IMR-90 (cell line): Measurements from ENCODE around the gene PANK4. TPM values are rescaled to one million over a fixed set of nuclear protein-coding genes. Genes with fewer than 3 reads are reported as not detected.

Experiments used
- ATAC-seq: fragments of 200-7000 bp; cut with Tn5 transposase; 2 replicates; pipeline ENCODE4 v1.9.1; 2020; ENCODE audit warnings: low read depth, mild to moderate bottlenecking, moderate library complexity
- BruUV-seq: library from RNA; stranded (reverse); fragments of 400-500 nt; replicated peaks from 2 replicates; lab custom pipeline; 2021; lab: Mats Ljungman, UMichigan
- CTCF ChIA-PET: fragments of 300-600 bp; formaldehyde crosslinking; extraction: SDS; loops from one replicate; lab custom pipeline; 2021; ENCODE audit warnings: antibody characterized with exemption; lab: Yijun Ruan, JAX
- POLR2A ChIA-PET: fragments of 300-600 bp; sonication (Branson Sonifier 250); formaldehyde crosslinking; loops from one replicate; lab custom pipeline; 2022; ENCODE audit warnings: antibody characterized with exemption; ENCODE audit not compliant: unreplicated experiment; lab: Charles Lee
- DNase-seq: peaks from one replicate; pipeline ENCODE4 v3.0.0; 2013
- H2AFZ ChIP-seq: replicated peaks from 2 replicates; pipeline ENCODE3; 2013; ENCODE audit warnings: low read length, mild to moderate bottlenecking; ENCODE audit not compliant: poor library complexity
- H2AK5ac ChIP-seq: 2 replicates; pipeline ENCODE4 v1.6.1; 2013; ENCODE audit warnings: low read depth, low read length, inconsistent platforms
- H2AK9ac ChIP-seq: replicated peaks from 2 replicates; pipeline ENCODE3; 2013; ENCODE audit warnings: mild to moderate bottlenecking, low read depth, low read length, moderate library complexity; ENCODE audit not compliant: poor library complexity
- H2BK120ac ChIP-seq: 2 replicates; pipeline ENCODE4 v1.6.1; 2013; ENCODE audit warnings: low read depth, low read length, inconsistent platforms
- H2BK15ac ChIP-seq: 3 replicates; pipeline ENCODE4 v1.6.1; 2013; ENCODE audit warnings: low read depth, low read length, inconsistent platforms
- H2BK20ac ChIP-seq: 2 replicates; pipeline ENCODE4 v1.6.1; 2013; ENCODE audit warnings: low read depth, mild to moderate bottlenecking, inconsistent platforms, low read length, moderate library complexity
- H2BK5ac ChIP-seq: 2 replicates; pipeline ENCODE4 v1.6.1; 2013; ENCODE audit warnings: mild to moderate bottlenecking, low read depth, low read length, inconsistent platforms; ENCODE audit not compliant: poor library complexity, severe bottlenecking
- H3K14ac ChIP-seq: replicated peaks from 2 replicates; pipeline ENCODE4 v1.6.1; 2013; ENCODE audit warnings: low read depth, low read length, inconsistent platforms
- H3K18ac ChIP-seq: 2 replicates; pipeline ENCODE4 v1.6.1; 2013; ENCODE audit warnings: low read depth, low read length, control low read depth
- H3K23ac ChIP-seq: 2 replicates; pipeline ENCODE4 v1.6.1; 2013; ENCODE audit warnings: low read depth, low read length, inconsistent platforms
- H3K27ac ChIP-seq: 2 replicates; pipeline ENCODE4 v1.5.1; 2013; ENCODE audit warnings: mild to moderate bottlenecking, control low read depth, low read length; ENCODE audit not compliant: insufficient read depth
- H3K27me3 ChIP-seq: 2 replicates; pipeline ENCODE4 v1.6.1; 2013; ENCODE audit warnings: low read length; ENCODE audit not compliant: control insufficient read depth, insufficient read depth
- H3K36me3 ChIP-seq: 2 replicates; pipeline ENCODE4 v1.6.1; 2013; ENCODE audit warnings: low read length, mixed read lengths; ENCODE audit not compliant: control insufficient read depth, insufficient read depth
- H3K4ac ChIP-seq: 2 replicates; pipeline ENCODE4 v1.6.1; 2013; ENCODE audit warnings: low read depth, low read length, inconsistent platforms
- H3K4me1 ChIP-seq: 2 replicates; pipeline ENCODE4 v1.6.1; 2013; ENCODE audit warnings: low read length, mixed read lengths; ENCODE audit not compliant: control insufficient read depth, insufficient read depth
- H3K4me2 ChIP-seq: 2 replicates; pipeline ENCODE4 v1.6.1; 2013; ENCODE audit warnings: low read depth, mild to moderate bottlenecking, control low read depth, low read length, moderate library complexity
- H3K4me3 ChIP-seq: 2 replicates; pipeline ENCODE4 v1.5.1; 2013; ENCODE audit warnings: low read depth, mild to moderate bottlenecking, control low read depth, low read length, moderate library complexity; ENCODE audit not compliant: insufficient read depth
- H3K56ac ChIP-seq: 2 replicates; pipeline ENCODE4 v1.6.1; 2013; ENCODE audit warnings: low read length, inconsistent platforms; ENCODE audit not compliant: insufficient read depth; ENCODE audit errors: extremely low read depth
- H3K79me1 ChIP-seq, 2 experiments: 2 replicates each; pipeline ENCODE4 v1.6.1; 2013; ENCODE audit warnings: low read length in 2 of 2, inconsistent platforms in 1 of 2, low read depth in 1 of 2
- H3K9ac ChIP-seq: 2 replicates; pipeline ENCODE4 v1.6.1; 2013; ENCODE audit warnings: low read depth, low read length, control low read depth
- H3K9me1 ChIP-seq: 2 replicates; pipeline ENCODE4 v1.6.1; 2013; ENCODE audit warnings: low read length, inconsistent platforms; ENCODE audit not compliant: insufficient read depth
- H3K9me3 ChIP-seq: 2 replicates; pipeline ENCODE4 v1.6.1; 2013; ENCODE audit warnings: low read length; ENCODE audit not compliant: control insufficient read depth, insufficient read depth
- H4K20me1 ChIP-seq: 2 replicates; pipeline ENCODE4 v1.6.1; 2013; ENCODE audit warnings: low read length, inconsistent platforms; ENCODE audit not compliant: insufficient read depth
- H4K5ac ChIP-seq: 2 replicates; pipeline ENCODE4 v1.6.1; 2013; ENCODE audit warnings: mild to moderate bottlenecking, low read depth, low read length, control low read depth
- H4K8ac ChIP-seq, 2 experiments: 2 replicates each; pipeline ENCODE4 v1.6.1; 2013; ENCODE audit warnings: low read depth in 2 of 2, low read length in 2 of 2, control low read depth in 1 of 2, inconsistent platforms in 1 of 2
- H4K91ac ChIP-seq: 2 replicates; pipeline ENCODE4 v1.6.1; 2013; ENCODE audit warnings: low read depth, low read length, inconsistent platforms; ENCODE audit not compliant: insufficient read depth
- MAZ ChIP-seq: IDR thresholded peaks from 2 replicates; pipeline ENCODE4 v1.6.1; 2012; ENCODE audit warnings: low read depth, mild to moderate bottlenecking, low read length, improper control_type of control experiment, moderate library complexity, borderline replicate concordance
- RFX5 ChIP-seq: IDR thresholded peaks from 2 replicates; pipeline ENCODE4 v1.8.0; 2012; ENCODE audit warnings: low read depth, mild to moderate bottlenecking, low read length, moderate library complexity
- USF2 ChIP-seq: fragments of 150-350 bp; IDR thresholded peaks from 2 replicates; pipeline ENCODE4 v1.6.1; 2017; ENCODE audit warnings: mild to moderate bottlenecking, antibody characterized with exemption, low read length, low read depth
- WGBS, 2 experiments: methylation state at CpG; one replicate each; pipeline versions ENCODE4 v1.1.5 to v1.1.7; 2013; ENCODE audit warnings: missing lambda C conversion rate in 2 of 2; ENCODE audit not compliant: insufficient read length in 1 of 2; ENCODE audit errors: extremely low coverage in 2 of 2; 5-methylcytosine and 5-hydroxymethylcytosine counted together
- dilution Hi-C: fragments of 300-500 bp; cut with HindIII; formaldehyde crosslinking; loops from one replicate; pipeline ENCODE4 v1.14.3; 2018; ENCODE audit warnings: low sequenced_read_pairs; ENCODE audit not compliant: unreplicated experiment
- in situ Hi-C: fragments of 300-500 bp; cut with MboI; formaldehyde crosslinking; loops from 3 replicates; pipeline ENCODE4 v1.14.3; 2019; ENCODE audit warnings: low sequenced_read_pairs, inconsistent platforms, mixed read lengths
- intact Hi-C: fragments of 100-400 bp; cut with micrococcal nuclease; formaldehyde crosslinking; loops from 2 replicates; pipeline ENCODE4 v1.10.0; 2022
- polyA plus RNA-seq, 3 experiments: library from polyadenylated mRNA; depleted of rRNA; stranded (reverse); fragments of >200 nt; gene quantifications; 2 replicates each; pipeline ENCODE4 v1.2.3, GENCODE V29; 2012; ENCODE audit warnings: low replicate concordance in 1 of 3
- total RNA-seq: library from RNA; depleted of rRNA; stranded (reverse); fragments of >200 nt; gene quantifications from 2 replicates; pipeline ENCODE4 v1.2.3, GENCODE V29; 2012

PANK4 gene
- total and polyA plus RNA-seq, 2 of the 4 experiments (the other 2 are of a cell fraction): 14.0 to 18.5 TPM

GRCh38 chr1:2545754-2546514, 19.5 kb upstream of the PANK4 start:
- in situ Hi-C loops: loop anchor here (25.0 kb wide), 1 partner anchor 359 kb away; the partner anchor contains the start of gene FAAP20
- DNase-seq: peak; percentile 66
- ChIA-PET POLR2A (no interaction called here), CTCF (interaction anchor here (0.7 kb wide), 1 partner anchor 116 kb away, joined by 3 read pairs; no protein-coding TSS in a partner anchor)
- Histone ChIP-seq H2BK5ac (peak overlapping the region; percentile 35), H2AK5ac (no peak overlapping the region), H3K9me3 (no peaks in the 10 kb centered on the region), H3K36me3 (no peaks in the 10 kb centered on the region), H4K20me1 (0 out of 2 replicates have a peak, but pooled peaks cover 3% of the 10 kb centered on the region), H3K56ac (peak overlapping the region; percentile 17; the same call in 1 of the 2 replicates), H2AK9ac (peak overlapping the region; percentile 98), H3K18ac (no peak overlapping the region), H3K9me1 (no peaks in the 10 kb centered on the region), H3K4me1 (peaks cover 10% of the 10 kb centered on the region), H3K27me3 (peaks cover 2% of the 10 kb centered on the region; the same call in 1 of the 2 replicates), H2BK15ac (no peak overlapping the region; the same call in 2 of the 3 replicates), H3K4me2 (peak overlapping the region; percentile 83), H3K27ac (no peak overlapping the region; the same call in 1 of the 2 replicates), H4K5ac (no peak overlapping the region), H3K4ac (peak overlapping the region; percentile 77), H3K79me1 (peaks cover 0 to 10% of the 10 kb centered on the region in 2 experiments; a peak in 1 of 4 replicates), H2BK20ac (no peak overlapping the region), H2AFZ (peak overlapping the region; percentile 96), H3K23ac (no peak overlapping the region), H2BK120ac (peak overlapping the region; percentile 32; the same call in 1 of the 2 replicates), H3K9ac (no peak overlapping the region), H4K8ac (peak overlapping the region in 1 of 2 experiments; percentile 71; a peak in 2 of 4 replicates), H3K14ac (peak overlapping the region; percentile 94; the same call in 1 of the 2 replicates), H4K91ac (no peak overlapping the region; the same call in 1 of the 2 replicates), H3K4me3 (peak overlapping the region; percentile 40)
- no TSS peak for BruUV-seq
- TF ChIP-seq MAZ (peak; percentile 32; the same call in 1 of the 2 replicates), RFX5 (no peak), USF2 (peak; percentile 91)
- peak; percentile 65 for ATAC-seq
- intact Hi-C loops: loop anchor here (1.0 to 5.0 kb wide), 2 partner anchors 87 to 114 kb away; no protein-coding TSS in a partner anchor
- dilution Hi-C loops: no loop called here
- 7% methylated on average over 6 of the region's 43 CpGs; no CpG with 5 or more reads in 1 of the 2 experiments for whole genome bisulfite sequencing, 2 experiments
